NCI-H2171 treated with DMSO at 0.1 percent for 48 hours (cell line): ENCODE measurements around the gene PKDCC.
A peak's percentile ranks its signal among the peaks of the same experiment; 100 is the strongest.

ENCODE experiments used
- DNase-seq: peaks from one replicate; lab custom pipeline; 2025; lab: John Stamatoyannopoulos, UW

PKDCC gene

GRCh38 chr2:42089340-42089925 is 41.6 kb downstream of the PKDCC start:
- no peak for DNase-seq

DNA sequence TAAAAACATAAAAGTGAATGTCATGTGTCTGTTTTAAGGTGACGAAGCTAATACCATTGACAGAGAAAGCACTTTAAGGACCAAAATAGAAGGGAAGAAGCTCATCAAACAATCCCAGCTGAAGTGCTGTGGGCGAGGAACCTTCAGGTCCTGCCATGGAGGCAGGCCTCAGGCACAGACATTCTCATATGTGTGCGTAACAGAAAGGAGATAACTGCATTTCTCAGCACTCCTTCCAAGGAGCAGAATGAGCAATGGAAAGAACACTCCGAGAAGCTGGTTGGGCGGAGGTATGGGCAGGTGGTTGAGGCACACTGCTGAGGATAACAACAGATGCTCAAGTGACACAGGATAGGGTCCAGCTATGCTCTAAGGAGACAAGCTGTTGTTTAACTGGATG is 42.4 kb downstream of the PKDCC start:
- DNase-seq, result peak; percentile 75

DNA sequence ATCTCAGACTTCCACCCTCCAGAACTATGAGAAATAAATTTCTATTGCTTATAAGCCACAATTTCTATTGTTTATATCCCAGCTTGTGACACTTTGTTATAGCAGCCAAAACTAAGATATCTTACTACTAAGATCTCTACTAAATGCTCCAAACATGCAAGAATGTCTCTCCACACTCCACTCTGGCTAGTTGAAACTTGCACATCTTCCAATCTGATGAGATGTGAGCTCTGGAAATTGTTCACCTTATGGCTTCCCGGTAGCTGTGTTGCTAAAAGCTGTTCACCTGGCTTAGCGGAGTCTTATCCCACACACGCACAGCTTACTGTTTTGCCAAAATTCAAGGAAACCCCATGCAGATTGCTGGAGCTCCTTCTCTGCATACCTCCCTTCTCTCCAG is 43.9 kb downstream of the PKDCC start:
- peak; percentile 23 for DNase-seq

GRCh38 chr2:42092084-42092996 is 44.5 kb downstream of the PKDCC start:
- no peak for DNase-seq

- peak; percentile 55 for DNase-seq
These were observed 46.3 kb downstream of the PKDCC start for GRCh38 chr2:42094114-42094513.

DNA sequence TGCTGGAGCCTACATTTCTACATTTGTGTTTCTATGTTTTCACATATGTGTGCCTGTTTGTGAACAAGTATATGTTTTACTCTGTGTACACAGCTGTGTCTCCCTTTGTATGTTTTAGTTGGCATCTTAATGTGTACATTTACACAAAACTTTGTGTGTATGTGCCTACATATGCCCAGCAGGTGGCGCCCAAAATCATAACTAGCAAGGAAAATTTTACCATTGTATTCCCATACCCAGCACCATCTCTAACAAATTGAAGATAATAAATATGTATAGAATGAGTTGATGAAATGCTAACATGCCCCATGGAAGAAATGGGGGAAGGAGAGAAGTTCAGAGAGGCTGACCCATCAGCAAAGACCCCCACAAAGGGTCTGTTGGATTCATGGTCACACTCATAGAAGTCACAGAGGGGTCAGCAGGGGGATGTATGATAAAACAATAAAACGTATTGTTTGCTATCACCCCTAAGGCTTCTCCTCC is 48.1 kb downstream of the PKDCC start:
- DNase-seq, result peak; percentile 74

DNA sequence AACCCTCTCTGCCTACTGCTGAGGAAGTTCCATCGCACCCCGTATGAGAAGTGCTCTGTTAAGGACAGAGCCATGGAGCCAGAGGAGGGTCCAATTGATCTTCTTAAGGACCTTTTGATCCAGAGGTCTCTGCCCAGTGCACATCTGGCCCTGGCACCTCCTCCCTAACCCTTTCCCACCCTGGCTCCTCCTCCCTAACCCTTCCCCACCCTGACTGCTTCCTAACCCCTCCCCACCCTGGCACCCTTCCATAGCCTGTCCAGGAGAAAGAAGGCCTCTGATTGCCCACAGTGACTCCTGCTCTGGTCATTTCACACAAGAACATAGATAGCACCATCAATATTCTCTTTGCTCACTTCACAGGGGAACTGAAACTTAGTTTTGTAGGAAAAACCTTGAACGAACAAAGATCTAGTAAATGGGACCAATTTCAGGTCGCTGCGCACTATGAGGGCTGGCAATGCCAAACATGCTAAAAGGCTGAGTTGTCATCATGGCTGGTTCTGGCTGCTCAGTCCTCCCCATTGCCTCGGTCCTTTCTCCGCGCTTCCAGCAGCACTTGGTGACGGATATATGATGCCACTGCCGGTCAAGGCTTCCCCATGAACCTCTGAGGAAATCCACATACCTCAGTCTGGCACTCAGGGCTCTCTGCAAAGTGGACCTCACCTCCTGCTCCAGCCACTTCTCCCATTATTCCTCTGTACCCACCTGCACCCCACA is 49.2 kb downstream of the PKDCC start:
- DNase-seq, result no peak

DNA sequence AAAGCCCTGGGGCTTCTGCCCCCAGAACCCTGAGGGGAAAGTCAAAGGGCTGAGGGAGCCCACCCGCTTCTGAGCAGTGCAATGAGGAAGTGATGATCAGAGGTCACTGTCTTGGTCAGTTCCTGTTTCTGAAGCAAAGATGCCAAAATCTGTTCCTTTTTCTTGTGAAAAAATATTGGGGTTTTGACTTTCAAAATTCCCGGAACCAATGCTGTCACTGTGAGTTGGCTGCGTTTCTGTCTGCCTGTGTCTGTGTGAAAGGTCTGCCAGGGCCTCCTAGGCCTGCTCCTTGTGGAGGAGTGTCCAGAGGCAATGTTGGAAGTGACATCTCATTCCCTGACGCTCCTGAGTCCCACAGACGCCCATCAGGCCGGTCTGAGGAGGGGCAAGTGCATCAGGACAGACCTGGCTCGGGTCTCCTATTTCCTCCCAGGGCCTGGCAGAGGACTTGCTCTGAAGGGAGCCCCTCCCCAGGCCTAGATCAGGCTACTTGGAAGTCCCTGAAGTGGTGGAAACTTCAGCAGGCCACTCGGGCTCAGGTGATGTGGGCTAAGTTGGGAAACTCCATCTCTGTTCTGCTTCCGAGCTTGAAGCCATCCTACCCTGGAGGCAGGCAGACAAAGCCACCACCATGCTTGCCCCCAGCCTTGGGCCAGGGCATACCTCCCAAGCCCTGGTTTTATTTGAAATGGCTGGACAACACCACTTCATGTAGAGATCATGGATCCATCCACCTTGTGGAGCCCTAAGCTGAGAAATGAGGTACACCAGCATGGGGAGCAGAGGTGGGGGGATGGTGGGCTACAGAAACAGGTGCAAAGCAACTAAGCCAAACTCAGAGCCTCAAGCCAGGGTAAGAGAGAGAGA is 51.0 kb downstream of the PKDCC start:
- DNase-seq, result no peak

DNA sequence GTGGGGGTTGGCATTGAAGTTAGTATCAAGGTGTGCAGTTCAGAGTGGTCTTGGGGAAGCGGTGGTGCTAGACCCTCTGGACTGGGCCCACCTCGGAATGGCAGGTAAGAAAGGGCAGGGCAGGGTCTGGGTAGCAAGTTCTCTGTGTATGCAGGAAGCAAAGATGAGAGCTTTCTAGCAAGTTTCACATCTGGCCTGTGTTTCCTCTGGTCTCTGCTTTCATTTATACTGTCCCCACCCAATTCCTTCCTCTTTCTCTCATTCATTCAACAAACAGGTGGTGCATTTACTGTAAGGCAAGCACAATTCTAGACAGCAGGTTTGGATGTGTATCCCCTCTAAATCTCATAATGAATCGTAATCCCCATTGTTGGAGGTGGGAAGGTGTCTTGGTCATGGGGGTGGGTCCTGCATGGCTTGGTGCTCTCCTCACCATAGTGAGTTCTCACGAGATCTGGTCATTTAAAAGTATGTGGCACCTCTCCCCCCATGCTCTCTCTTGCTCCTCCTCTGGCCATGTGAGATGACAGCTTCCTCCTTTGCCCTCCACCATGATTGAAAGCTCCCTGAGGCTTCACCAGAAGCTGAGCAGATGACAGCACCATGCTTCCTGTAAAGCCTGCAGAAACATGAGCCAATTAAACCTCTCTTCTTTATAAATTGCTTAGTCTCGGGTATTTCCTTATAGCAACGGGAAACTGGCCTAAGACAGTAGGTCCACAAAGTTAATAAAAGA is 51.8 kb downstream of the PKDCC start:
- DNase-seq, result no peak

DNA sequence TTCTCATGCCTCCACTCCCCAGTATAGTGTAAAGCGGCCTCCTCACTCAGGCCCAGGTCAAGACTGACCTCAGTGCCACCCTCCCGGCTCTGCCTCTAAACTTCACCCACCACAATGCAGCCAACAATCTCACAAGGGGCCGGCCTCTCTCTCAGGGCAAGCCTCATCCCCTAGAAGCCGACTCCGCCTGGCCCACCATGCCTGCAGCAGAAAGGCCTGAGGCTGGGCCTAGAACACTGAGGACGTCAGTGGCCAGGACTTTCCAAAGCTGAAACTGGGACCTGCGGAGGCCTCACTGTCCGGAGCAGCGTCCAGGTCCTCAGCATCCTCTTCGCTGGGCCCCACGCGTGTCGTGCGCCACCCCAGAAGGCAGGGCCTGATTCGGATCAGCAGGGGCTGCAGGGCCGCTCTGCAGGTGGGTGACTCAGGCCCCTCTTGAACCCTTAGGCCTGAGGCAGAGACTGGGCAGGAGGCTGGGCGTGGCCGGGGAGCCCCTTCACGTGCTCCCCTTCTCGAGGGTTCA is 52.9 kb downstream of the PKDCC start:
- no peak for DNase-seq

DNA sequence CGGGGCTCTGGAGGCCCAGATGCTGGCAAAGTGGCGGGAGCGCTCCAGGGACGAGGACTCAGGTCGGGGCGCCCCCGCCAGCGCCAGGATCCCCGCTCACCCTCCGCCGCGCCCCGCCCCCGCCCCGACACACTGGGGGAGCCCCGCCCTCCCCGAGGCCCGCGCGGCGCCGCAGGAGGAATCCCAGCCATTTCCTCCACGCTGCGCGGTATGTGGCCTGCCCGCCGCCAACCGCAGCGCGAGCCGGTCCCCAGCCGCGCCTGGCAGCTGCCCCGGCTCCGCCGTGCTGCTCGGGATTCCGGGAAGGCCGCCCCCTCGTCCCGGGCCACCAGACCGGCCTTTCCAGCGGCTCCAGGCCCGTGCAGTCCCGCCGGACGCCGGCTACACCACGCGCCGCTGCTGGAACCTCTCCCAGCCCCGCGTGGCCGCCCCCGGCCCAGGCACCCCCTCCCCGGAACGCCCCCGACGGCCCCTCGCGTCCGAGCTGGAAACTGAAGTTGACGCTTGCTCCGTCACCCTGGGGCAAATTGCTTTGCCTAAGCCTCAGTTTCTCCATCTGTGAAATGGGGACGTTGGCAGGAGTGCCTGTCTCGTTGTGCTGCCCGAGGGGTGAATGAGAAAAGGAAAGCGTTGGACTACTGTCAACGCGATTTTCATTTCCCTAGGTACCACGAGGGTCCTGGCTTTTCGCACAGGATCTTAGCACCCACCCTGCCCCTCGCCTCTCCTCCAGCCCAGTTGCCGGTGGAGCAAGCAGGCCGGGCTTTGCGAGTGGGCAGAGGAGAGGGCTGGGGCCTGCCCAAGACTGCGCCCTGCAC is 53.6 kb downstream of the PKDCC start:
- DNase-seq, result no peak

DNA sequence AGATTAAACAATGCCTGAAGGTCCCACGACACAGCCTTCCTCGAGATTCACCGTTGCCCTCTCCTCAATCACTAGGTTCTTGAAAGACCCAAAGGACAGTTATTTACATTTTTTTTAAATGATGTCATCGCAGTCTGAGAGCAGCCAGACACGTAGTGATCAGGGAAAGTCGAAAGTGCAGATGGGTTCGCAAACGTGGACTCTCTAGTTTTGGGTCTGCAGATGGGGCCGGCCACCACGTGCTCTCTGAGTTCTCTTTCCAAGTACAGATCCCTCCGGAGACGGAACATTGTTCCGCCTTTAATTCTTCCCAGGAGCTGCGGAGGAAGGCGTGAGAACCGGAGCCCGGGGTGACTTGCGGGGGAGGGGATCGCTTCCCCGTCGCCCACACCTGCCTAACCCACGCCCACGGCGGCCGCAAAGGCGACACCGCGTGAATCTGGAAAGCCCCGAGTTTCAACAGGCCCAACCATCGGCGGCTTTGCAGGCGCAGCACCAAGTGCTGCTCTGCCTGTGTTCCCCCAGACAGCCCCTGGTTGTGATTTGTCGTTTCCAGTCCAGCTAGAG is 54.3 kb downstream of the PKDCC start:
- DNase-seq, result no peak

- no peak for DNase-seq
These were observed 55.0 kb downstream of the PKDCC start for GRCh38 chr2:42102591-42103450.

DNA sequence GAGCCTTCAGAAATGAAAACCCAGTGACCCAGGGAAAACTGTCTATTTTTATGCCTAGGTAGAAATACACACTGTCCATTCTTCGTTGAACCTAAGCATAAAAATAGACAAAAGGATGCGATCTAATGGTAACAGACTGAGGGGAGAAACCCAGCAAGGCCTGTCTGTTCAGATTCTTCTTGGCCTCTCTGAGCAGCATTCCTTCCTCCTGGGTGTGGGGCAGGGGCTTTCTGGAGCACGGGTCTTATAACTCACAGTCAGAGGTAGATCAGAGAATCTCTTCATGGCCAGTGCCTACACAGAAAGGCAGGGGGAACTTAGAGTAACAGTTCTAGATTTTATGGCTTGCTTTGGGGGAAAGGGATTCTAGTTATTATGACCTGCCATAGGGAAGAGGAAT is 56.0 kb downstream of the PKDCC start:
- DNase-seq, result no peak

GRCh38 chr2:42104621-42105020 is 56.8 kb downstream of the PKDCC start:
- no peak for DNase-seq

DNA sequence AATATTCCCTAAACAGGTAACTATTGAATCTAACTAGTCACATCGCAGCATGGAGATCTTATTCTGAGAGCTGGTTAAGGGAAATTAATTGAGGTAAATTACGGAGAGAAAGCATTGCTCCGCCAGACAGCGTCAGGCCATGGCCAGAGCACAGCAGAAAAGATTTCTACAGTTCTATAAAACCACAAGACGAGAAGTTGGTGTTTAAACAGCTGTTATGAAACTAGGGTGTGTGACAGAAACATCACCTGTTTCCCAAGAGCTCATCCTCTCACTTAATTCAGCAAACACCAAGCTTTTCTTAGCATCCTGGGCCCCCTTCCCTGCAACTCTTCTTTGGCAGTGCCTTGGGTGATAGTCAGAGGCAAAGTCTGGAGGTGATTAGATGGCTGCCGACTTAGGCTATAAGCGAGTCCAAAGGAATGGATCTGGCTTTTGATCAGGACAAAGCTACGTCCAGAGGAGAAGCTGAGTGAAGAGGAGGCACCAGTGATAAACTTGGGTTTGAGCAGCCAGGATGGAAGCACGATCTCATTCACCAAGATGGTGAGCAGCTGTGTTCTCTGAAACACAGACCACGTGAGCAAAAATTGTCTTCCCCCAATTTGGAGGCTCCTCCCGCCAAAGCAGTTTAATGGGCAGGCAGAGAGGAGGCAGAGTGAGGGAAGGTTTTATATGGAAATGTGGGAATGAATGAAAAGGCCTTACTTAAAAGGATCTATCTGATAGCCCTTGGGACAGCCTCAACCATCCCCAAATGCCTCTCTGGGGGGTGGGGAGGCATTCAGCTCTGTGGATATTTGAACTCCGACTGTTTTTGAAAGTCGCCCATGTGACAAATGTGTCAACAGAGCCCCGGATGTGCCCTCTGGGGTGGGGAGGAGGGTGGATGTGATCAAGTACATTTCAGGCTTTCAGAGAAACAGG is 57.8 kb downstream of the PKDCC start:
- DNase-seq, result no peak

GRCh38 chr2:42106257-42106816 is 58.5 kb downstream of the PKDCC start:
- no peak for DNase-seq
